ENCODE results near the gene TSGA10IP.

GRCh38 chr11:65958291-65958690 is 13.0 kb downstream of the TSGA10IP start:
- TF ChIP-seq POLR2AphosphoS5 (IDR thresholded peaks at IDR 0.05): no peak
- TF ChIP-seq CTCF (IDR thresholded peaks at IDR 0.05): no peak
- TF ChIP-seq POLR2A (IDR thresholded peaks at IDR 0.05): no peak
